Hepatocyte (in vitro differentiated cells): ENCODE measurements around the gene TMEM81. TPM values are rescaled to one million over a fixed set of nuclear protein-coding genes. Genes with fewer than 3 reads are reported as not detected.

Source experiments
- DNase-seq: peaks from one replicate; pipeline ENCODE4 v3.0.0-alpha.2; 2016; ENCODE audit warnings: low spot score
- H2AFZ ChIP-seq: fragments of 200-600 bp; sonication (generic); 2 replicates; pipeline ENCODE4 v1.6.0; 2016; ENCODE audit warnings: antibody characterized with exemption, mild to moderate bottlenecking
- H3K27ac ChIP-seq: fragments of 200-600 bp; sonication (generic); 2 replicates; pipeline ENCODE4 v1.5.1; 2016; ENCODE audit warnings: mild to moderate bottlenecking
- H3K27me3 ChIP-seq: fragments of 200-600 bp; sonication (generic); 2 replicates; pipeline ENCODE4 v1.6.1; 2016
- H3K36me3 ChIP-seq: fragments of 200-600 bp; sonication (generic); replicated peaks from 2 replicates; pipeline ENCODE4 v1.5.1; 2016; ENCODE audit warnings: low read depth; ENCODE audit not compliant: insufficient read depth
- H3K4me1 ChIP-seq: fragments of 200-600 bp; sonication (generic); 2 replicates; pipeline ENCODE4 v1.5.1; 2016; ENCODE audit warnings: mild to moderate bottlenecking, moderate library complexity; ENCODE audit not compliant: insufficient read depth
- H3K4me2 ChIP-seq: fragments of 200-600 bp; sonication (generic); 2 replicates; pipeline ENCODE4 v1.6.0; 2016
- H3K4me3 ChIP-seq: fragments of 200-600 bp; sonication (generic); 2 replicates; pipeline ENCODE4 v1.5.1; 2016; ENCODE audit warnings: mild to moderate bottlenecking
- H3K79me2 ChIP-seq: fragments of 200-600 bp; sonication (generic); 2 replicates; pipeline ENCODE4 v1.6.0; 2017; ENCODE audit warnings: mild to moderate bottlenecking
- H3K9me2 ChIP-seq: fragments of 200-600 bp; sonication (generic); replicated peaks from 2 replicates; pipeline ENCODE4 v1.6.0; 2017; ENCODE audit warnings: mild to moderate bottlenecking; ENCODE audit not compliant: insufficient read depth
- H3K9me3 ChIP-seq: fragments of 200-600 bp; sonication (generic); 2 replicates; pipeline ENCODE4 v1.5.1; 2016; ENCODE audit warnings: low read depth, mild to moderate bottlenecking
- H4K20me1 ChIP-seq: fragments of 200-600 bp; sonication (generic); 2 replicates; pipeline ENCODE4 v1.6.0; 2016; ENCODE audit warnings: mild to moderate bottlenecking; ENCODE audit not compliant: insufficient read depth, poor library complexity, severe bottlenecking
- EZH2 ChIP-seq: fragments of 200-600 bp; sonication (generic); IDR thresholded peaks from 2 replicates; pipeline ENCODE4 v1.6.1; 2016; ENCODE audit warnings: antibody characterized with exemption, mild to moderate bottlenecking, borderline replicate concordance
- EZH2phosphoT487 ChIP-seq: fragments of 200-600 bp; sonication (generic); IDR thresholded peaks from one replicate; pipeline ENCODE4 v1.6.1; 2018; ENCODE audit warnings: antibody characterized with exemption, mild to moderate bottlenecking, low read depth, moderate library complexity; ENCODE audit not compliant: unreplicated experiment, severe bottlenecking
- WGBS: methylation state at CpG from one replicate; pipeline ENCODE4 v1.1.6; 2016; ENCODE audit warnings: low lambda C conversion rate; ENCODE audit errors: missing lambda C conversion rate; 5-methylcytosine and 5-hydroxymethylcytosine counted together
- polyA plus RNA-seq: library from polyadenylated mRNA; unstranded; fragments of >200 nt; fragmentation: Nextera tagmentation; extraction: Ambion mirVana; gene quantifications from 2 replicates; pipeline ENCODE4 v1.2.1, GENCODE V29; 2016
- total RNA-seq: library from RNA; depleted of rRNA; stranded (reverse); fragments of >200 nt; gene quantifications from 2 replicates; pipeline ENCODE4 v1.2.3, GENCODE V29; 2014
- TF ChIP-seq, protein P1 (sequence below): fragments of 200-600 bp; sonication (generic); IDR thresholded peaks from 2 replicates; pipeline ENCODE4 v1.5.1; 2016; ENCODE audit warnings: antibody characterized with exemption, mild to moderate bottlenecking; ENCODE audit not compliant: poor library complexity

The TMEM81 gene
- total and polyA plus RNA-seq, 2 experiments from 2014 or later = 2.2 TPM; not detected in 1

DNA sequence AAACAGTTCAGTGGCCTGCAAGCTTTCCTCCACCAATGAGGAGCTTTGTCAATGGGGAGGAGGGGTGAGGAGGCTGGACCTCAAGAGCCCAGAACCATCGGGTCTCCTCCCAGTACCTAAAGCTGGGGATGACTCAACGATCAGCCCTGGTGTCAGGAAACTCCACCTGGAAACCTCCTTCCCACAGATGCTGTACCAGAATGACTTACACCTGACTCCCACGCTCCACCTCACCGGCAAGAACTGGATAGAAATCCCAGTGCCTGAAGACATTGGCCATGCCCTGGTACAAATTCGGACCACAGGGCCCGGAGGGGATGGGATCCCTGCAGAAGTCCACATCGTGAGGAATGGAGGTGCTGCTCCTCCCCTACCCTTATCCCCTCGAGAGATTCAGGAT lies 11.4 kb downstream of the TMEM81 start:
- DNase-seq = no peak
- H3K9me3 ChIP-seq = no peaks in the 10 kb centered on the region
- H3K4me1 ChIP-seq = no peaks in the 10 kb centered on the region
- H3K4me3 ChIP-seq = no peak overlapping the region
- TF ChIP-seq EZH2phosphoT487 (no peak), EZH2 (no peak)
- TF ChIP-seq, protein P1, sequence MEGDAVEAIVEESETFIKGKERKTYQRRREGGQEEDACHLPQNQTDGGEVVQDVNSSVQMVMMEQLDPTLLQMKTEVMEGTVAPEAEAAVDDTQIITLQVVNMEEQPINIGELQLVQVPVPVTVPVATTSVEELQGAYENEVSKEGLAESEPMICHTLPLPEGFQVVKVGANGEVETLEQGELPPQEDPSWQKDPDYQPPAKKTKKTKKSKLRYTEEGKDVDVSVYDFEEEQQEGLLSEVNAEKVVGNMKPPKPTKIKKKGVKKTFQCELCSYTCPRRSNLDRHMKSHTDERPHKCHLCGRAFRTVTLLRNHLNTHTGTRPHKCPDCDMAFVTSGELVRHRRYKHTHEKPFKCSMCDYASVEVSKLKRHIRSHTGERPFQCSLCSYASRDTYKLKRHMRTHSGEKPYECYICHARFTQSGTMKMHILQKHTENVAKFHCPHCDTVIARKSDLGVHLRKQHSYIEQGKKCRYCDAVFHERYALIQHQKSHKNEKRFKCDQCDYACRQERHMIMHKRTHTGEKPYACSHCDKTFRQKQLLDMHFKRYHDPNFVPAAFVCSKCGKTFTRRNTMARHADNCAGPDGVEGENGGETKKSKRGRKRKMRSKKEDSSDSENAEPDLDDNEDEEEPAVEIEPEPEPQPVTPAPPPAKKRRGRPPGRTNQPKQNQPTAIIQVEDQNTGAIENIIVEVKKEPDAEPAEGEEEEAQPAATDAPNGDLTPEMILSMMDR = no peak
- no peak overlapping the region for H2AFZ ChIP-seq
- H3K36me3 ChIP-seq = no peaks in the 10 kb centered on the region
- H3K27me3 ChIP-seq = no peaks in the 10 kb centered on the region
- H3K9me2 ChIP-seq = no peaks in the 10 kb centered on the region
- H4K20me1 ChIP-seq = no peaks in the 10 kb centered on the region
- WGBS = 88% methylated on average over 8 of the region's 8 CpGs
- H3K79me2 ChIP-seq = no peaks in the 10 kb centered on the region
- H3K4me2 ChIP-seq = no peak overlapping the region
- H3K27ac ChIP-seq = no peak overlapping the region

DNA sequence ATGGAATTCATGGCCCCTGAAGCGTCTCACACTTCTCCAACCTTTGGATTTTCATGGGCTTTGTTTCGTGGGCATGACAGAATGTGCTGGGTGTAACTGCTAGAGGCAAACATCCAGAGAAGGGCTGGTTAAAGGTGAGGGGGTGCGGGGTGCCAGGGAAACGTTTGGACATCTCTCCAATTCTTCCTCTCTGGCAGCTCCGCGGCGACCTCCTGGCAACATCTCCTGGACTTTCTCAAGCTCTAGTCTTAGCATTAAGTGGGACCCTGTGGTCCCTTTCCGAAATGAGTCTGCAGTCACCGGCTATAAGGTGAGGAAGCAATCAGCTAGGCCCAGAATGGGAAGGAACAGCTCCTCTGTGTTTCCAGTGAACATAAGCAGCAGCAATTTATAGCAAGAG lies 12.0 kb downstream of the TMEM81 start:
- Histone ChIP-seq H3K27me3 (no peaks in the 10 kb centered on the region), H2AFZ (no peak overlapping the region), H3K9me2 (no peaks in the 10 kb centered on the region), H3K79me2 (no peaks in the 10 kb centered on the region), H3K36me3 (no peaks in the 10 kb centered on the region), H3K4me2 (no peak overlapping the region), H3K4me3 (no peak overlapping the region), H3K4me1 (no peaks in the 10 kb centered on the region), H3K27ac (no peak overlapping the region), H4K20me1 (no peaks in the 10 kb centered on the region), H3K9me3 (no peaks in the 10 kb centered on the region)
- no peak for TF ChIP-seq EZH2
- TF ChIP-seq EZH2phosphoT487 = no peak
- TF ChIP-seq, protein P1 = no peak
- no peak for DNase-seq
- 82% methylated on average over 9 of the region's 9 CpGs for WGBS

DNA sequence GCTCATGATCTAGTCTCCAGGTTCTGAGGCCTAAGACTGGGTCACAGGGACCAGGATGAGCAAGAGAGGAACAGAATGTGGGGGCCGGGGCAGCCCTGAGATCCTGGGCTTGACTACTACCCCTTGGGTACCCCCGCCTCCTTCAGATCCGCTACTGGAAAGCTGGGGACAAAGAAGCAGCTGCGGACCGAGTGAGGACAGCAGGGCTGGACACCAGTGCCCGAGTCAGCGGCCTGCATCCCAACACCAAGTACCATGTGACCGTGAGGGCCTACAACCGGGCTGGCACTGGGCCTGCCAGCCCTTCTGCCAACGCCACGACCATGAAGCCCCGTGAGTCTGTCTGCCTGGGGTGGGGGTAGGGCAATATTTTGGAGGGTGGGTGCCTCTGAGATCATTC lies 12.5 kb downstream of the TMEM81 start:
- H3K4me2 ChIP-seq = no peak overlapping the region
- H3K4me3 ChIP-seq = no peak overlapping the region
- no peak overlapping the region for H2AFZ ChIP-seq
- H3K9me2 ChIP-seq = no peaks in the 10 kb centered on the region
- 85% methylated on average over 12 of the region's 12 CpGs for WGBS
- H3K27me3 ChIP-seq = no peaks in the 10 kb centered on the region
- TF ChIP-seq, protein P1 = no peak
- TF ChIP-seq EZH2 (no peak), EZH2phosphoT487 (no peak)
- no peaks in the 10 kb centered on the region for H3K36me3 ChIP-seq
- no peaks in the 10 kb centered on the region for H3K9me3 ChIP-seq
- H4K20me1 ChIP-seq = no peaks in the 10 kb centered on the region
- no peak overlapping the region for H3K27ac ChIP-seq
- H3K79me2 ChIP-seq = no peaks in the 10 kb centered on the region
- DNase-seq = no peak
- no peaks in the 10 kb centered on the region for H3K4me1 ChIP-seq

DNA sequence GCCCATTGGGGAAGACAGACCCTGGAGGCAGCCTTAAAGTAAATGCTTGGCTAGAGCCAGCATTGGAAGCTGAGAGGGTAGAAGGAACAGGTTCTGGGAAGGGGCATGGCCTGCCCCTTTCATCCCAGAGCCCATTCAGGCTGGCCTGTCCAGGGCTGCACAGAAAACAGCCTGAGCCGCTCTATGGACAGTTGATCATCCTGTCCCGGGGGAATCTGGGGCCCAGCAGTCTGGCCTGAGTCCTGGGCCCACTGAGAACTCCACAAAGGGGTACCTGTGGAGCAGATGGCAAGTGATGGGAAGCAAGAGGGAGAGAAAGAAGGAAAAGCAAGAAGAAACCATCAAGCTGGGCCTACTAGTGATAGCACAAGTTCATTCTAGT lies 13.2 kb downstream of the TMEM81 start:
- Histone ChIP-seq H3K4me3 (no peak overlapping the region), H4K20me1 (no peaks in the 10 kb centered on the region), H3K9me3 (no peaks in the 10 kb centered on the region), H3K27me3 (no peaks in the 10 kb centered on the region), H3K79me2 (no peaks in the 10 kb centered on the region), H2AFZ (no peak overlapping the region), H3K36me3 (no peaks in the 10 kb centered on the region), H3K27ac (no peak overlapping the region), H3K4me1 (no peaks in the 10 kb centered on the region), H3K4me2 (no peak overlapping the region), H3K9me2 (no peaks in the 10 kb centered on the region)
- no peak for DNase-seq
- WGBS = 100% methylated on average over 2 of the region's 2 CpGs
- TF ChIP-seq, protein P1 = no peak
- TF ChIP-seq EZH2 (no peak), EZH2phosphoT487 (no peak)
